ENCODE results near the gene CNTN4. TPM values are rescaled to one million over a fixed set of nuclear protein-coding genes. Genes with fewer than 3 reads are reported as not detected.

The CNTN4 gene
- polyA plus RNA-seq, 2 donors = 0.51 to 0.54 TPM

GRCh38 chr3:2465842-2466241 lies 367.2 kb downstream of the CNTN4 start:
- no peaks in the 10 kb centered on the region for H3K9me3 ChIP-seq (ENCODE audit: control insufficient read depth in 2 of 2, insufficient read depth in 1 of 2, low read depth in 1 of 2, low read length in 1 of 2)
- 78 to 80% methylated on average over 1 of the region's 1 CpG for WGBS, 2 donors
- no peak overlapping the region for H3K27ac ChIP-seq (ENCODE audit: low read depth in 2 of 2, low read length in 1 of 2)
- no peaks in the 10 kb centered on the region for H3K27me3 ChIP-seq (ENCODE audit: control insufficient read depth in 1 of 2, insufficient read depth in 2 of 2, low read length in 2 of 2)
- no peaks in the 10 kb centered on the region for H3K4me1 ChIP-seq (ENCODE audit: control insufficient read depth in 2 of 2, insufficient read depth in 2 of 2, low read length in 1 of 2)
- no peak overlapping the region for H3K4me3 ChIP-seq (ENCODE audit: low read depth in 1 of 2, low read length in 2 of 2)
- H3K36me3 ChIP-seq (ENCODE audit: control insufficient read depth in 2 of 2, insufficient read depth in 2 of 2, low read length in 1 of 2) = no peaks in the 10 kb centered on the region

GRCh38 chr3:2468816-2469215 lies 370.1 kb downstream of the CNTN4 start:
- Histone ChIP-seq H3K4me3 (ENCODE audit: low read depth in 1 of 2, low read length in 2 of 2) (no peak overlapping the region), H3K36me3 (ENCODE audit: control insufficient read depth in 2 of 2, insufficient read depth in 2 of 2, low read length in 1 of 2) (no peaks in the 10 kb centered on the region), H3K27ac (ENCODE audit: low read depth in 2 of 2, low read length in 1 of 2) (no peak overlapping the region), H3K27me3 (ENCODE audit: control insufficient read depth in 1 of 2, insufficient read depth in 2 of 2, low read length in 2 of 2) (no peaks in the 10 kb centered on the region), H3K9me3 (ENCODE audit: control insufficient read depth in 2 of 2, insufficient read depth in 1 of 2, low read depth in 1 of 2, low read length in 1 of 2) (no peaks in the 10 kb centered on the region), H3K4me1 (ENCODE audit: control insufficient read depth in 2 of 2, insufficient read depth in 2 of 2, low read length in 1 of 2) (no peaks in the 10 kb centered on the region)
- WGBS, 2 donors = 77 to 86% methylated on average over 4 of the region's 4 CpGs

DNA sequence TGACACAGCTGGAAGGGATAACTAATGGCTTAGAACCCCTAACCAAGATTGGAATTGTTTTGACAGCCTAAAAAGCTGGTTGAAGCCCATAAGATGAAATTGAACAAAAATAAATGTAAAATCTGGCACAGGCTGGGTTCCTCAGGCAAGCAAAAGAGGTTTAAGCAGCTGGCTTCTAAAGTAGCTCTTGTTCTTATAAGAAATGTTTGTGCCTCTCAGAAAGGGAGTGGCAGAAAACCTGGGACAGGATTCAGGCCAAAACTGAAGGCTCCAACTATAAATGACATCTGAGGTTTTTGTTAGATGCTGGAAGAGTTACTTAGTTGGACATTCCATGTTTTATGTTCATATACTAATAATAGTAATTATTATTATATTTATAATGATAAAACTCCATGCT lies 378.3 kb downstream of the CNTN4 start:
- Histone ChIP-seq H3K27me3 (ENCODE audit: control insufficient read depth in 1 of 2, insufficient read depth in 2 of 2, low read length in 2 of 2) (no peaks in the 10 kb centered on the region), H3K4me3 (ENCODE audit: low read depth in 1 of 2, low read length in 2 of 2) (no peak overlapping the region), H3K4me1 (ENCODE audit: control insufficient read depth in 2 of 2, insufficient read depth in 2 of 2, low read length in 1 of 2) (no peaks in the 10 kb centered on the region), H3K27ac (ENCODE audit: low read depth in 2 of 2, low read length in 1 of 2) (no peak overlapping the region), H3K9me3 (ENCODE audit: control insufficient read depth in 2 of 2, insufficient read depth in 1 of 2, low read depth in 1 of 2, low read length in 1 of 2) (no peaks in the 10 kb centered on the region), H3K36me3 (ENCODE audit: control insufficient read depth in 2 of 2, insufficient read depth in 2 of 2, low read length in 1 of 2) (no peaks in the 10 kb centered on the region)

GRCh38 chr3:2477620-2478019 lies 379.0 kb downstream of the CNTN4 start:
- Histone ChIP-seq H3K4me3 (ENCODE audit: low read depth in 1 of 2, low read length in 2 of 2) (no peak overlapping the region), H3K9me3 (ENCODE audit: control insufficient read depth in 2 of 2, insufficient read depth in 1 of 2, low read depth in 1 of 2, low read length in 1 of 2) (no peaks in the 10 kb centered on the region), H3K36me3 (ENCODE audit: control insufficient read depth in 2 of 2, insufficient read depth in 2 of 2, low read length in 1 of 2) (no peaks in the 10 kb centered on the region), H3K4me1 (ENCODE audit: control insufficient read depth in 2 of 2, insufficient read depth in 2 of 2, low read length in 1 of 2) (no peaks in the 10 kb centered on the region), H3K27me3 (ENCODE audit: control insufficient read depth in 1 of 2, insufficient read depth in 2 of 2, low read length in 2 of 2) (no peaks in the 10 kb centered on the region), H3K27ac (ENCODE audit: low read depth in 2 of 2, low read length in 1 of 2) (no peak overlapping the region)
- WGBS, 2 donors = 78 to 85% methylated on average over 5 of the region's 5 CpGs

GRCh38 chr3:2484162-2485026 lies 385.7 kb downstream of the CNTN4 start:
- WGBS, 2 donors = 95 to 97% methylated on average over 21 of the region's 21 CpGs
- H3K36me3 ChIP-seq (ENCODE audit: control insufficient read depth in 2 of 2, insufficient read depth in 2 of 2, low read length in 1 of 2) = no peaks in the 10 kb centered on the region
- H3K27ac ChIP-seq (ENCODE audit: low read depth in 2 of 2, low read length in 1 of 2) = no peak overlapping the region
- no peaks in the 10 kb centered on the region for H3K4me1 ChIP-seq (ENCODE audit: control insufficient read depth in 2 of 2, insufficient read depth in 2 of 2, low read length in 1 of 2)
- H3K9me3 ChIP-seq (ENCODE audit: control insufficient read depth in 2 of 2, insufficient read depth in 1 of 2, low read depth in 1 of 2, low read length in 1 of 2) = peaks cover 6 to 7% of the 10 kb centered on the region in 2 donors
- H3K4me3 ChIP-seq (ENCODE audit: low read depth in 1 of 2, low read length in 2 of 2) = no peak overlapping the region
- H3K27me3 ChIP-seq (ENCODE audit: control insufficient read depth in 1 of 2, insufficient read depth in 2 of 2, low read length in 2 of 2) = no peaks in the 10 kb centered on the region

GRCh38 chr3:2485027-2485375 lies 386.3 kb downstream of the CNTN4 start:
- peaks cover 6 to 7% of the 10 kb centered on the region in 2 donors for H3K9me3 ChIP-seq (ENCODE audit: control insufficient read depth in 2 of 2, insufficient read depth in 1 of 2, low read depth in 1 of 2, low read length in 1 of 2)
- H3K36me3 ChIP-seq (ENCODE audit: control insufficient read depth in 2 of 2, insufficient read depth in 2 of 2, low read length in 1 of 2) = no peaks in the 10 kb centered on the region
- H3K27ac ChIP-seq (ENCODE audit: low read depth in 2 of 2, low read length in 1 of 2) = no peak overlapping the region
- 97% methylated on average over 19 to 21 of the region's 21 CpGs for WGBS, 2 donors
- no peak overlapping the region for H3K4me3 ChIP-seq (ENCODE audit: low read depth in 1 of 2, low read length in 2 of 2)
- H3K27me3 ChIP-seq (ENCODE audit: control insufficient read depth in 1 of 2, insufficient read depth in 2 of 2, low read length in 2 of 2) = no peaks in the 10 kb centered on the region
- H3K4me1 ChIP-seq (ENCODE audit: control insufficient read depth in 2 of 2, insufficient read depth in 2 of 2, low read length in 1 of 2) = no peaks in the 10 kb centered on the region

- Histone ChIP-seq H3K4me1 (ENCODE audit: control insufficient read depth in 2 of 2, insufficient read depth in 2 of 2, low read length in 1 of 2) (no peaks in the 10 kb centered on the region), H3K4me3 (ENCODE audit: low read depth in 1 of 2, low read length in 2 of 2) (no peak overlapping the region), H3K36me3 (ENCODE audit: control insufficient read depth in 2 of 2, insufficient read depth in 2 of 2, low read length in 1 of 2) (no peaks in the 10 kb centered on the region), H3K27ac (ENCODE audit: low read depth in 2 of 2, low read length in 1 of 2) (no peak overlapping the region), H3K9me3 (ENCODE audit: control insufficient read depth in 2 of 2, insufficient read depth in 1 of 2, low read depth in 1 of 2, low read length in 1 of 2) (no peaks in the 10 kb centered on the region), H3K27me3 (ENCODE audit: control insufficient read depth in 1 of 2, insufficient read depth in 2 of 2, low read length in 2 of 2) (no peaks in the 10 kb centered on the region)
- 85 to 87% methylated on average over 2 of the region's 2 CpGs for WGBS, 2 donors
Observed at GRCh38 chr3:2495746-2496145, 397.1 kb downstream of the CNTN4 start.

DNA sequence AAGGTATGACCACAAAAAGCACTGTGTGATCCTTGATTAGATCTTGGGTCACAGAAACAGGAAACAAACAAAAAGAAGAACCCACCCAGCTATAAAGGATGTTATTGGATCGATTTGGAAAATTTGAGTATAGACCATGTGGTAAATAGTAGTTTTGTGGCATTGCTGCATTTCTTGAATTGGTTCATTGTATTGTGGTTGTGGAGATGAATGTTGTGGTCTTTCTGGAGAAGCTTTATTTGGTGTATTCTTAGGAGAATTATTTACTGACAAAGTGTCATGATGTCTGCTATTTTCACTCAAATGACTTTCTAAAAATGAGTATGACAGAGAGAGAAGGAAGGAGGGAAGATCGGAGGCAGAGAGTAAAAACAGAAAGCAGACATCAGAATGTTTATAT lies 406.2 kb downstream of the CNTN4 start:
- no peak overlapping the region for H3K27ac ChIP-seq (ENCODE audit: low read depth in 2 of 2, low read length in 1 of 2)
- peaks cover 0 to 2% of the 10 kb centered on the region in 2 donors for H3K9me3 ChIP-seq (ENCODE audit: control insufficient read depth in 2 of 2, insufficient read depth in 1 of 2, low read depth in 1 of 2, low read length in 1 of 2)
- H3K4me1 ChIP-seq (ENCODE audit: control insufficient read depth in 2 of 2, insufficient read depth in 2 of 2, low read length in 1 of 2) = no peaks in the 10 kb centered on the region
- H3K27me3 ChIP-seq (ENCODE audit: control insufficient read depth in 1 of 2, insufficient read depth in 2 of 2, low read length in 2 of 2) = no peaks in the 10 kb centered on the region
- H3K36me3 ChIP-seq (ENCODE audit: control insufficient read depth in 2 of 2, insufficient read depth in 2 of 2, low read length in 1 of 2) = no peaks in the 10 kb centered on the region
- 60 to 63% methylated on average over 2 of the region's 2 CpGs for WGBS, 2 donors
- H3K4me3 ChIP-seq (ENCODE audit: low read depth in 1 of 2, low read length in 2 of 2) = no peak overlapping the region

DNA sequence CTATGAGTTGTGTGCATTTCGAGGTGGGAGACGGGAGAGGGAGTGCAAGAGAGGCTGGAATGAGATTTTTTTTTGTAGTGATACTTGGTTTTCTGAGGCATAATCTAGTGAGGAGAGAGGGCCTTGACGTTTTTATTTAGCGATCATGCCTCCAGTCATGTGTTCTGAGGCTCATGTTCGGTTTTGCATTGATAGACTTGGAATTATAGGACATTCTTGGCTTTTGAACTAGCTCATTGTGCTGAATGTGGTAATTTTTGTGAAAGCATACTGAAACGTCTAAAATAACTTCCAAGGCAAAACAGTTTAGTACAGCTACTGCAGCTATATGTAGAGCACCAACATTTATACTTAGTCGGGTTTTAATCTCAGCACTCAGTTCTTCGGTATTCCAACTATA lies 408.1 kb downstream of the CNTN4 start:
- H3K36me3 ChIP-seq (ENCODE audit: control insufficient read depth in 2 of 2, insufficient read depth in 2 of 2, low read length in 1 of 2) = no peaks in the 10 kb centered on the region
- no peaks in the 10 kb centered on the region for H3K27me3 ChIP-seq (ENCODE audit: control insufficient read depth in 1 of 2, insufficient read depth in 2 of 2, low read length in 2 of 2)
- H3K4me3 ChIP-seq (ENCODE audit: low read depth in 1 of 2, low read length in 2 of 2) = no peak overlapping the region
- H3K9me3 ChIP-seq (ENCODE audit: control insufficient read depth in 2 of 2, insufficient read depth in 1 of 2, low read depth in 1 of 2, low read length in 1 of 2) = peaks cover 0 to 2% of the 10 kb centered on the region in 2 donors
- no peak overlapping the region for H3K27ac ChIP-seq (ENCODE audit: low read depth in 2 of 2, low read length in 1 of 2)
- no peaks in the 10 kb centered on the region for H3K4me1 ChIP-seq (ENCODE audit: control insufficient read depth in 2 of 2, insufficient read depth in 2 of 2, low read length in 1 of 2)
- 86% methylated on average over 8 of the region's 8 CpGs for WGBS, 2 donors

DNA sequence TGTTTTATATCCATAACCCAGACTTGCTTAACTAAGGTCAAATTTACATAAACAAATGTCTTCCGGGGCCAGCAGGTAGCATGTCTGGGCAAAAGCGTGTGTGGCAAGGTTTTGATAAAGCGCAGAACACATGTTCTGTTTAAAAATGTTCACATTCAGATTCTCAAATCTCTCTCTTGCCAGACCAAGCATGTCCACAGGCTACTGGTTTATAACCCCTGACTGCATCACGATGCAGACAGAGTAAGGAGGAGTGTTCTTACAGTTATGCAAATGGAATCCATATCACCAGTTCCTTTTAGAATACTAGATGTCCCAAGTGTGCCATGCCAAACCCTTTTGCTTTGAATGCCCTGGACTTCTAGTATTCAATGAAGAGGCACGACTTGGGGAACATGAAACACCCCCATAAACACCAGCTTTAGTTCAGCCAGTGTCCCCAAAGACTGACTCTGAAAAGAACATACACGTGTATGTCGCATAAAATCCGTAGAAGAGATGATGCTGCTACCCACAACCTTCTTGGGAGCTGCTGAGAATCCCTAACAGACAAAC lies 412.0 kb downstream of the CNTN4 start:
- H3K27me3 ChIP-seq (ENCODE audit: control insufficient read depth in 1 of 2, insufficient read depth in 2 of 2, low read length in 2 of 2) = no peaks in the 10 kb centered on the region
- H3K36me3 ChIP-seq (ENCODE audit: control insufficient read depth in 2 of 2, insufficient read depth in 2 of 2, low read length in 1 of 2) = no peaks in the 10 kb centered on the region
- no peaks in the 10 kb centered on the region for H3K4me1 ChIP-seq (ENCODE audit: control insufficient read depth in 2 of 2, insufficient read depth in 2 of 2, low read length in 1 of 2)
- no peak overlapping the region for H3K27ac ChIP-seq (ENCODE audit: low read depth in 2 of 2, low read length in 1 of 2)
- WGBS, 2 donors = 56 to 65% methylated on average over 8 of the region's 8 CpGs
- H3K9me3 ChIP-seq (ENCODE audit: control insufficient read depth in 2 of 2, insufficient read depth in 1 of 2, low read depth in 1 of 2, low read length in 1 of 2) = peaks cover 0 to 2% of the 10 kb centered on the region in 2 donors
- no peak overlapping the region for H3K4me3 ChIP-seq (ENCODE audit: low read depth in 1 of 2, low read length in 2 of 2)
